DMS 273 treated with DMSO at 0.1 percent for 48 hours (cell line): ENCODE results near the gene RTTN.
"Not testable (repeated sequence)": the region's sequence is repeated elsewhere in the genome, so short reads cannot be mapped to it uniquely, and the experiment has no call there.

ENCODE experiments used
- DNase-seq: peaks from one replicate; lab custom pipeline; 2025; lab: John Stamatoyannopoulos, UW

RTTN gene

GRCh38 chr18:69978732-69979715, 226.5 kb downstream of the RTTN start:
- no peak for DNase-seq

- not testable (repeated sequence) for DNase-seq
Measured at GRCh38 chr18:69975294-69975693, 230.2 kb downstream of the RTTN start.

- no peak for DNase-seq
Measured at GRCh38 chr18:69974365-69974764, 231.1 kb downstream of the RTTN start.

- no peak for DNase-seq
Measured at GRCh38 chr18:69969491-69969890, 236.0 kb downstream of the RTTN start.

- no peak for DNase-seq
Measured at GRCh38 chr18:69968039-69968438, 237.4 kb downstream of the RTTN start.

- no peak for DNase-seq
Measured at GRCh38 chr18:69963196-69963595, 242.3 kb downstream of the RTTN start.

GRCh38 chr18:69961718-69962117, 243.8 kb downstream of the RTTN start:
- no peak for DNase-seq

- DNase-seq = no peak
Measured at GRCh38 chr18:69958422-69958821, 247.1 kb downstream of the RTTN start.

GRCh38 chr18:69957747-69958146, 247.7 kb downstream of the RTTN start:
- no peak for DNase-seq

GRCh38 chr18:69956665-69957620, 248.5 kb downstream of the RTTN start:
- DNase-seq = no peak

- DNase-seq = no peak
Measured at GRCh38 chr18:69956057-69956456, 249.4 kb downstream of the RTTN start.

GRCh38 chr18:69954719-69955480, 250.6 kb downstream of the RTTN start:
- DNase-seq = no peak

- no peak for DNase-seq
Measured at GRCh38 chr18:69953191-69953590, 252.3 kb downstream of the RTTN start.
